Erythroblast (primary cell): ENCODE measurements around the gene MEGF11.

Experiments used
- GATA1 ChIP-seq: IDR thresholded peaks from 2 replicates; pipeline ENCODE4 v1.6.1; 2011; ENCODE audit warnings: low read depth, mild to moderate bottlenecking, control low read depth, low read length, moderate library complexity
- POLR2A ChIP-seq: IDR thresholded peaks from 2 replicates; pipeline ENCODE4 v1.6.1; 2011; ENCODE audit warnings: mild to moderate bottlenecking, low read length

GRCh38 chr15:66109826-66110225 is 143.7 kb downstream of the MEGF11 start:
- TF ChIP-seq POLR2A, result no peak
- no peak for TF ChIP-seq GATA1
